HG03139 (cell line): ENCODE measurements around the gene KRTAP5-7.
"Not testable (repeated sequence)": the region's sequence is repeated elsewhere in the genome, so short reads cannot be mapped to it uniquely, and the experiment has no call there.

ENCODE experiments used
- ATAC-seq: cut with Tn5 transposase; IDR thresholded peaks from one replicate; pipeline ENCODE4 v1.9.1; 2021; ENCODE audit not compliant: unreplicated experiment

The KRTAP5-7 gene

DNA sequence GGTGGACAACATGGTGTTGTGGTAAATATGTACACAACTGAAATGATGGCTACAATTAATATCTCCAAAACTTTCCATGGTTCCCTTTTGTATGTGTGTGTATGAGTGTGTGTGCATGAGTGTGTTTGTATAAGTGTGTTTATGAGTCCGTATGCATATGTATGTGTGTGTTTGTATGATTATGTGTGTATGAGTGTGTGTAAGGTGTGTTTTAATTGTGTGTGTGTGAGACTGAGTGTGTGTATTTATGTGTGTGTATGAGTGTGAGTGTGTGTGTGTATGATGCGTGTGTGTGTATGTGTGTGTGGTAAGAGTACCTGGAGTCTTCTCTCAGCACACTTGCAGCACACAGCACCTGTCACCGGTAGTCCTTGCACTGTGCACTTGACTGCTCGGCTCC, 29.0 kb downstream of the KRTAP5-7 start:
- ATAC-seq = no peak

DNA sequence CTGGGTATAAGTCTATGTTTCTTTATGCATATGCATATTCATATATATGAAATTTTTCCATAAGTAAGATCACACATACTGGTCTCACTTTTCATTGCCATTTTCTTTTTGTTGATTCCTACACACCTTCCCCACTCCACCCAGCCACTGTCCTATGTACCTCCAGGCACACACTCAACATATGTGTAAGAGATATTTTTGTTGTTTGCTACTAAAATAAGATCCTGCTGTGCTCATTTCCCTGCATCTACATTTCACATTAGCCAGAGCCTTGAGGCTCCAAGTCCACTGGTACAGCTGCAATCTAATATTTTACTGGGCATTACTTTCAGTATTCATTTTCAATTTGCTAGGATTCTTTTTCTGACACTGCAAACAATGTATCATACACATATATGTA, 30.2 kb downstream of the KRTAP5-7 start:
- no peak for ATAC-seq

DNA sequence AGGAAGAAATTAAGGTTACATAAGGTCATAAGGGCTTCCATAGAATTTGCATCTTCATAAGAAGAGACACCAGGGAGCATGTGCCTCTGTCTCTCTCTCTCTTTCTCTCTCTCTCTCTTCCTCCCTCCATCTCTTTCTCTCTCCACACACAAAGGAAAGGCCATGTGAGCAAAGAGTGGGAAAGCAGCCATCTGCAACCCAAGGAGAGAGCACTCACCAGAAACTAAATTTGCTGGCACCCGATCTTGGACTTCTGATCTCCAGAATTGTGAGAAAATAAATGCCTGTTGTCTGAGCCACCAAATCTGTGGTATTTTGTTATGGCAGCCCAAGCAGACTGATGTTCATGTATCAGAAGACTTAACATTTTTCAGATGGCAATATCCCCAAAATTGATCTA, 31.9 kb downstream of the KRTAP5-7 start:
- no peak for ATAC-seq

DNA sequence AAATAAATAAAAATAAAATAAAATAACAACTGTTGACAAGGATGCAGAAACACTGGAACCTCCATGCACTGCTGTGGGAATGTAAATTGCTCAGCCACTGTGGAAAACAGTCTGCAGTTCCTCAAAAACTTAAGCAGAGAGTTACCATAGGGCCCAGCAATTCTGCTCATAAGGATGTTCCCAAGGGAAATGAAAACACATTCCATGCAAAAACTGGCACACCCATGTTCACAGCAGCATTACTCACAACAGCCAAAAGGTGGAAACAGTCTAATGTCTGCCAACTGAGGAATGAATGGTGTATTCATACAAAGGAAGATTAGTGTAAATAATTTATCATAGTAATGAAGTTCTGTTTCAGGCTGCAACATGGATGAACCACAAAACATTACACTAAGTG, 35.1 kb downstream of the KRTAP5-7 start:
- ATAC-seq = no peak

DNA sequence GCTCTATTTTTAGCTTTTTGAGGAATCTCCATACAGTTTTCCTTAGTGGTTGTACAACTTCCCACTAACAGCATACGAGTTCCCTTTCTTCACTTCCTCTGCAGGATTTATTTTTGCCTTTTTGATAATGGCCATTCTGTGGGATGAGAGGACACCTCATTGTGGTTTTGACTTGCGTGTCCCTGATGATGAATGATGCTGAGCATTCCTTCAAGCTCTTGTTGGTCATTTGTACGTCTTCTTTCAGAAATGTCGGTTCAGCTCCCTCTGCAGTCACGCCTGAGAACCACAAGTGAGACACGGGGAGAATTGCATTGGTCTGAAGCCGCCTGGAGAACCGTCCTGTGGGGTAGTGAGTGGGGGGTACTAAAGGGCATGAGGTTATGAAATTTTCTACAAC, 36.3 kb downstream of the KRTAP5-7 start:
- no peak for ATAC-seq

DNA sequence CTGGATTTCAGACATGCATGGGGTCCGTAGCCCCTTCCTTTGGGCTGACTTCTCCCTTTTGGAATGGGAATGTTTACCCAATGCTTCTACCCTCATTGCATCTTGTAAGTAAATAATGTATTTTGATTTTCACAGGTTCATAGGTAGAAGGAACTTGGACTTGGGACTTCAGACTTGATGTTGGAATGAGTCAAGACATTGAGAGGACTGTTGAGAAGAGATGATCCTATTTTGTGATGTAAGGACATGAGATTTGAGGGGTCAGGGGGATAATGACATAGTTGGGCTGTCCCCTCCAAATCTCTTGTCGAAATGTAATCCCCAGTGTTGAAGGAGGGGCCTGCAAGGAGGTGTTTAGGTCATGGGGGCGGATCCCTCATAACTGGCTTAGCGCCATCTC, 37.4 kb downstream of the KRTAP5-7 start:
- ATAC-seq = no peak

DNA sequence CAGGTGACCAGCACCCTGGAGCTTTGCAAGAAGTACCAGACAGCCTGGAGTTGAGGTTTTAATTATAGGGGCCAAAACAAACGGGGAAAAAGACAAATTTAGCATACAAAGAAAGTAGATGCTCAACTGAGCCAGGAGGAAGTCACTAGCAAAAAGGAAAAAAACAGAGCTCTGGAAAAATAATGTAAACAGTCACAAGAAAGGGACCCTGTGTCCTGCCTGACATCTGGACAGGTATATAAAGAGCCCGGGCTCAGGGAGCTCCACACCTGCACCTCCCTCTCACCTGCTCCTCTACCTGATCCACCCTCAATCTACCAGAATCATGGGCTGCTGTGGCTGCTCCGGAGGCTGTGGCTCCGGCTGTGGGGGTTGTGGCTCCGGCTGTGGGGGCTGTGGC, 38.2 kb downstream of the KRTAP5-7 start, which contains the start of gene KRTAP5-10:
KRTAP5-10 (plus strand) TSS at position 301 of the 400 bp plus-strand sequence; CDS start at position 326, 25 bp downstream.
- no peak for ATAC-seq

DNA sequence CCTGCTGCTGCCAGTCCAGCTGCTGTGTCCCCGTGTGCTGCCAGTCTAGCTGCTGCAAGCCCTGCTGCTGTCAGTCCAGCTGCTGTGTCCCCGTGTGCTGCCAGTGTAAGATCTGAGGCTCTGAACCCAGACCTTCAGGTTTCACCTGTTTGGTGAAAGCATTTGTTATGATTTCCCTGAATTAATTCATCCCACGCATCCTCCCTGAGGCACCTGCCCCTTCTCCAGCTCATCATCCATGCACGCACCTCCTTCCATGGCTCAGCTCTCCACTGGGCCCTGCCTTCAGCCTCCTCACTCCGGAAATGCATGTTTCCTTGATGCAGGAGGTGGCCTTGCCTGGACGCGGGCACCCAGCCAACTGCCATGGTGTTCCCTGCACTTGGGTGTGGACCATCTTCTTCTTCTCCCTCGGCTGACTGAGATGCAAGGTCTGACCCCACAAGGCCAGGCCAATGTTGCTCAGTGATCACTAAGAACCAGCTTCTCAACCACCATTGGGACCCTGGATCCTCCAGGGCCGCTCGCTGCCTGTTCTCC, 39.1 kb downstream of the KRTAP5-7 start:
- ATAC-seq = no peak

DNA sequence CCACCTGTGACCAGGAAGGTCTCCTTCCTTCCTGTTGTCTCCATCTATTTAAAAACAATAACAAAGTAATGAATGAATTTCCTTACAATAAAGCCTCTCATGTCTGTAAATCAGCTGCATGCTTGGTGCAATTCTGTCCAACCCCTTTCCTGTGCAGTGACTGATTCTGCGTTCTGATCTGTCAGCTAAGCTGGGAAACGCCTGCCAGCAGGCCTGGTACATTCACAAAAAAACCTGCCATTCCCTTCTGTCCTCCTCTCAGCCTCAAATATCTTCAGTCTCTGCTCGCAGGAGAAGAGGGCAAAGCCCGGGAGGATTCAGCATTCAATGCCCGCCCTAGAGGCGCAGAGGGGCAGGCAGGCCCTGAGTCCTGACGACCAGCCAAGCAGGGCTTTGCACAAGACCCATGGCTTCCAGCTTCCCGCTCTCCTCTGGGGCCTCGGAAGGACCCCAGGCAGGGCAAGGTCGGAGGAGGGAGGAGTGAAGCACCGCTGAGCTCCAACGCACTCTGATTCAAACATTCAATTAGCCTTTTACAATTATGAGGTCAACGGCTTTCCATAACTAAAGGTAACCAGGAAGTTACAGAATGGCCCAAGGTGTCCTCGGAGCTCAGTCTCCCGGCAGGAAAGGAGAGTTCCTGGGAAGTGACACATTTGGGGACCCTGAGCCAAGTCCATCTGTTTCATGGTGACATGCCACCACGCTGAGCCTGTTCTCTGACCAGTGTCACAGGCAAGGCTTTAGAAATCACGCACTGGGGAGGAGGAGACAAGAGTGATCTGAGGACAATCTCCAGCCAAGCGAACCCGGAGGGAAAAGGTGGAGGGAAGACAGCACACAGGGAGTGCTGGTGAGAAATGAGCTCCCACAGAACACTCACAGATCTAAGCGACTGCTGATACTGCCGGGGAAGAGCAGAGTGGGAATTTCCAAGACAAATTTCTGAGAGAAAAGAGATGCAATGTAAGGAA, 39.8 kb downstream of the KRTAP5-7 start:
- not testable (repeated sequence) for ATAC-seq

DNA sequence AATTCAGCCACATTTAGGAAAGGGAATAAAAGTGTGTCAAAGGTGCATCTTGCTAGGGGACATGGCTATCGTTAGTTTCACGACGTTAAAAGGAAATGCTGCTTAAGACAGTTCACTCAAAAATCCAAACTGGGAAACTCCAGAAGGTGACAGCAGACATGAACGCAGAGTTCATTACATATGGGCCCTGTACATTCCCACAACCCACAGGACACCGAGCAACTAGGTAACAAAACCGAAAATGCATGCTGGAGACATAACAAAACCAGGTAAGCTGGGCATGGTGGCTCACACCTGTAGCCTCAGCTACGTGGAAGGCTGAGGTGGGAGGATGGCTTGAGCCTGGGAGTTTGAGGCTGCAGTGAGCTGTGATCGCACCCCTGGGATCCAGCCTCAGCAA, 40.6 kb downstream of the KRTAP5-7 start:
- not testable (repeated sequence) for ATAC-seq

DNA sequence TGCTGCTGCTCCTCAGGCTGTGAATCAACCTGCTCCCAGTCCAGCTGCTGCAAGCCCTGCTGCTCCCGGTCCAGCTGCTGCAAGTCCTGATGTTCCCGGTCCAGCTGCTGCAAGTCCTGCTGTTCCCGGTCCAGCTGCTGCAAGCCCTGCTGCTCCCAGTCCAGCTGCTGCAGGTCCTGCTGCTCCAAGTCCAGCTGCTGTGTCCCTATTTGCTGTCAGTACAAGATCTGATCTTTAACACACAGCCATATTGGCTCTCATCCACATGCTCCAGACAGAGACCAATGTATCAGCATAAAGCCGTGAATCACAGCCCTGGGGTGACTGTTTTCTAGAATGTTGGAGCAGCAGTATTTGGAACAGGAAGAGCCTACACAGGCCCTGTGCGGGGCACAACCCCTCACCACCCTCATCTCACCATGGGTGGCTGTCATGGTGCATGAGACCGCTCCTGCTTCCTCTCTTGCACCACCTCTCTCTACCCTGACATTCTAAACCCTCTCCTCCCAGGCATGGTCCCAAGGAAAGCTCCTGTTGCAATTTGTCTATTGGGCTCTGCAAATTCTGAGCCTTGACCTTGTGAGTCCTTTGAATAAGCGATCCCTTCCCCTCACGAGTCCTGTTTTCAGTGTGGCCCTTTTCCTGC, 41.8 kb downstream of the KRTAP5-7 start:
- no peak for ATAC-seq

DNA sequence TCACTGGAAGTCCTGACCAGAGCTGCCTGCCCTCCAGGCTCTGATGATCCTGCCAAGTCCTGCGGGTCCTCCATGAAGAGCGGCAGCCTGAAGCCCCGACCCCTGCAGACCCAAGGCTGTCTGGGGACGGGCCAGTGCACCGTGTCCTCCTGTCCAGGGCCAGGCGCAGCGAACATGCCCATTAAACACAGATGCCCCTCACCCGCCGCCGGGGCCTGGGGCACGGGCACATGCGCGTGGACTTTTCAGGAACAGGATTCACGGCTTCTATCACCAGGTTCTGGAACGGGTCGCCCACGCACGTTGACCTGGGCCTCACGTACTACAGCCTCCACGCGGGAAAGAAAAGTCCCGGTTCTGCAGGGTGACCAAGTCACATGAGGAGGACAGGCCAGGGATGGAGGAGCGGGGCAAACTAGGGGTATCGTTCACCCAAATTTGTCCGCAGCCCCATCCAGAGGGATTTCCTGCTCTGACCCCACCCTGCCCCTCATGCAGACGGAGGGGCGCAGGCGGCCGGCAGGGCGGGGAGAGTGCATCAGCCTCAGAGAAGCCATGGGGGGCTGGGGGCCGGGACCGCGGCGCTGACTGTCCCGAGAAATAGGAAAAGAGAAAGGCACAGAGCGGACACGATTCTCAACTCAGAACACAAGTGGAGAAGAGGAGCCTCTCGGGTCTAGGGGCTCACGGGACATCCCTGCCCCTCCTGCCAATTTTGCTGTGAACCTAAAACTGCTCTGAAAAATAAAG, 44.2 kb downstream of the KRTAP5-7 start:
- not testable (repeated sequence) for ATAC-seq

DNA sequence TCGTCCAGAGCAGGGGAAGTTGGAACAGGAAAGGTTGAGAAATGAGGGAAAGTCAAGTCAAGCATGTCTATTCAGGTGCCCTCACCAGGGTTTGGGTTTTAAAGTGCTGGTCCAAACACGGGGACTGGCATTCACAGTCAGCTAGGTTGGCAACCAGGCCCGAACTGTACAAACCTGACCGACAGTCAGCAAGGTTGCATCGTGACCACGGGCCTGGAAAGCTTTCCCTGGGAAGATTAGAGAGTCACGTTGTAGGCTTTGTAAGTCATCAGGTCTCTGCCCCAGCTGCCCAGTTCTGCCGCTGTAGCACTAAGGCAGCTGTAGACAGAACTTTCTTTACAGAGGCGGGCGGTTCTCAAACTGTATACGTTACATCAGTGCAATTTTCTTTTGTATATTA, 45.7 kb downstream of the KRTAP5-7 start:
- no peak for ATAC-seq

DNA sequence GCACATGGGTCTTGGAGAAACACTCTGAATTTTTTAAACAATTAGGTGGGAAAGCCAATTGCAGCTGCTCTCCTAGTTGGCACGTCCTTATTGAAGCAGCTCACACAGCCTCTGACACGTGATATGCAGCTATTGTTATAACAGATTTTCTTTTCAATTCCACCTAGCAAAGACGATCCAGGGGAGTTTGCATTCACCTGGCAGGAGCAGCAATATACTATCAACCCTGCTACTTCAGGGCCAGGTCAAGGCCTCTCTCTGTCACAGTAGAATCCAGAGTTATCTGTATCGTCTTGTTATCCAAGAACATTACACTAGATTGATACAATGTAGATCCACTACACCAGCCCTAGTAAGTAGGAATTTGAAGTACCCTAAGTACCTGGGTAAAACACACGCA, 47.4 kb downstream of the KRTAP5-7 start:
- ATAC-seq = no peak

DNA sequence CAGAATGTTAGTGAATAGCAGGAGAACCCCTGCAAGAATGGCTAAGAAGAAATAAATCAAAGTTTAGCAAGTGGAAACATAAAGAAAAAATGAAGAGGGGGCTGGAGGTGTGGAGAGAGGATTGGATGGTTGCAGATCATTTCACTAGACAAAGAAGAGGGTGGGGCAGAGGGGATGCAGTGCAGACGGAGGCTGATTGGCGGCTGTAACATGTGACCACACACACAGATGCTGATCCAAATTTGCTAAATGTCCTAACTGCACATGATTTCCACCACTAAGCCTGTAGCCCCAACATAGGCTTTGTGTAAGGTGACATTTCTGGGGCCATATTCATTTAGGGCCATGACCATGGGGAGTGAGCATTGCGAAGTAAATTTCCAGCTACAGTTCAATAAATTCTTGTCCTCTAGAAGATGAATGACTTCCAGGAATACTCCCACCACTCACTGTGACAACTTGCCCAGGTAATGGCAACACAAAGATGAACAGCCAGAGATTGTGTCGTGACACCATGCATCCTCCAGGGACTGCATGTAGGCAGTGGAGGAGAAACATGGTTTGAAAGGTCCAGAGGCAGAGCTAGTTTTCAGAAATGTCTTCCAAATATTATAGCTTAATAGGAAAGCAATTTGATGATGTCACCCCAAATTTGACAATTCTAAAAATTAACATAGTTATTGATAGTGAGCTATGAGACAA, 48.8 kb downstream of the KRTAP5-7 start:
- no peak for ATAC-seq

DNA sequence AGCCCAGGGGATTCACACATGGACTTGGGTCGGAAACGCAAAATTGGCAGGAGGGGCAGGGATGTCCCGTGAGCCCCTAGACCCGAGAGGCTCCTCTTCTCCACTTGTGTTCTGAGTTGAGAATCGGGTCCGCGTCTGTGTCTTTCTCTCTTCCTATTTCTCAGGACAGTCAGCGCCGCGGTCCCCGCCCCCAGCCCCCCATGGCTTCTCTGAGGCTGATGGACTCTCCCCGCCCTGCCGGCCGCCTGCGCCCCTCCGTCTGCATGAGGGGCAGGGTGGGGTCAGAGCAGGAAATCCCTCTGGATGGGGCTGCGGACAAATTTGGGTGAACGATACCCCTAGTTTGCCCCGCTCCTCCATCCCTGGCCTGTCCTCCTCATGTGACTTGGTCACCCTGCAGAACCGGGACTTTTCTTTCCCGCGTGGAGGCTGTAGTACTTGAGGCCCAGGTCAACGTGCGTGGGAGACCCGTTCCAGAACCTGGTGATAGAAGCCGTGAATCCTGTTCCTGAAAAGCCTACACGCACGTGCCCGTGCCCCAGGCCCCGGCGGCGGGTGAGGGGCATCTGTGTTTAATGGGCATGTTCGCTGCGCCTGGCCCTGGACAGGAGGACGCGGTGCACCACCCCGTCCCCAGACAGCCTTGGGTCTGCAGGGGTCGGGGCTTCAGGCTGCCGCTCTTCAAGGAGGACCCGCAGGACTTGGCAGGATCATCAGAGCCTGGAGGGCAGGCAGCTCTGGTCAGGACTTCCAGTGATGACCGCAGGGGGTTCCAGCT, 49.8 kb downstream of the KRTAP5-7 start:
- ATAC-seq = not testable (repeated sequence)

DNA sequence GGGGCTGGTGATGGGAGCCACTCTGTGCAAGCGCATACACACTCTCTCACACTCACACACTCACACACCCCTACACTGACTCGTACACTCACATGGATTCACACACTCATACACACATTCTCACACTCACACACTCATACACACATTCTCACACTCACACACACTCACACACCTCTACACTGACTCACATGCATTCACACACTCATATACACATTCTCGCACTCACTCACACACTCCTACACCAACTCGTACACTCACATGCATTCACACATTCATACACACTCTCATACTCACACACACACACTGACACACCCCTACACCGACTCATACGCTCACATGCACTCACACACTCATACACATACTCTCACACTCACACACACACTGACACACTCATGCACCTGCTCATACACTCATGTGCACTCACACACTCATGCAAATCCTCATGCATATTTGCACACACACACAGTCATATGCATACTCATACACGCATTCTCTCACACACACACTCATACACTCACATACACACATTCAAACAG, 50.5 kb downstream of the KRTAP5-7 start:
- ATAC-seq = no peak
